SW480 (cell line): ENCODE data around the gene PVALEF.

Experiments used
- DNase-seq: peaks from one replicate; pipeline ENCODE4 v3.0.0-alpha.2; 2016; ENCODE audit warnings: low spot score

The PVALEF gene

GRCh38 chr17:81197831-81198490, 32.7 kb downstream of the PVALEF start:
- peak; percentile 64 for DNase-seq

DNA sequence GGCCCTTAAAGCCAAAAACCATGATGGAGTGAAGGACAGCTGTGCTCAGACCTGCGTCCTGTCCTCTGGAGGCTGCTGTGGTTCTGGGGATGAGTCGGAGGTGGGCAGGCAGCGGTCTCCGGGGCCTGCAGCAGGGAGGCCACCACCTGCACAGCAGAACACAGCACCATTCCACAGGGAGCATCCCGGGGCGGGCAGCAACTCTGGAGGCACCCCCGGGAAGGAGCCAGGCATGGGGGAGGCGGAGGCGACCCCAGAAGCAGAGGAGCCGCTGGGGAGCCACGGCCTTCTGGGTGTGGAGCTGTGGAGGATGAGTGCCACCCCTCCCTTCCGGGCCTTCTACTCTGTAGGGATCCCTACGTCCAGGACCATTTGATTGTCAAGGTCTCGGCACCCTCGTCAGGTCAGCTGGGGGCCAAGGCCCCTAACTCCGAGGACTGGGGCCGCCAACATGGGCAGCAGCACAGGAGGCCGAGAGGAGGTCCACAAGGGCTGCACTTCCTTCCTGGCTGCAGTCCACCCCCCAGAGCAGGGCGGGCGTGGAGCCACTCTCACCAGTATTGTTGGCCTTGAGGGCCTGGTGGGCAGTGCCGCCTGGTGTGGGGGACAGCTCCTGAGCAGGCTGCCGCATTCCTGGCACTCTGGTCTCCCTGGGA, 33.6 kb downstream of the PVALEF start:
- no peak for DNase-seq

GRCh38 chr17:81199482-81199830, 34.1 kb downstream of the PVALEF start:
- no peak for DNase-seq

DNA sequence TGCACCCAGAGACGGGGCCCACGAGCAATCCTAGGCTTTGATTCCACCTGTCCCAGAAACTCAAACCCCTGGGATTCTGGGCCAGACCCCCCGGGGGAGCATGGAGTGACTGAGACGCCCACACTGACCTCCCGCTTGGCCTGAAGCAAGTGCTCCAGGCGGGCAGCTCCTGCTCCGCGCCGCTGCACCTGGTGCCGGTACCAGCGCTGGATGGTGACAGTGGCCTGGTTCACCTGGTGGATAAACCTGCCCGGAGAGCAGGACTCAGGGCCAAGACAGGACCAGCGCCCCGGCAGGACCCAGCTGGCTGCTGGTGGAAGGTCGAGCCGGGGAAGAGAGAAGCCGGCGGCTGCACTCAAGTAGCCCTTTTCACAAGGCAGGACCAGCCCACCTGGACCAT, 34.9 kb downstream of the PVALEF start:
- DNase-seq: no peak

DNA sequence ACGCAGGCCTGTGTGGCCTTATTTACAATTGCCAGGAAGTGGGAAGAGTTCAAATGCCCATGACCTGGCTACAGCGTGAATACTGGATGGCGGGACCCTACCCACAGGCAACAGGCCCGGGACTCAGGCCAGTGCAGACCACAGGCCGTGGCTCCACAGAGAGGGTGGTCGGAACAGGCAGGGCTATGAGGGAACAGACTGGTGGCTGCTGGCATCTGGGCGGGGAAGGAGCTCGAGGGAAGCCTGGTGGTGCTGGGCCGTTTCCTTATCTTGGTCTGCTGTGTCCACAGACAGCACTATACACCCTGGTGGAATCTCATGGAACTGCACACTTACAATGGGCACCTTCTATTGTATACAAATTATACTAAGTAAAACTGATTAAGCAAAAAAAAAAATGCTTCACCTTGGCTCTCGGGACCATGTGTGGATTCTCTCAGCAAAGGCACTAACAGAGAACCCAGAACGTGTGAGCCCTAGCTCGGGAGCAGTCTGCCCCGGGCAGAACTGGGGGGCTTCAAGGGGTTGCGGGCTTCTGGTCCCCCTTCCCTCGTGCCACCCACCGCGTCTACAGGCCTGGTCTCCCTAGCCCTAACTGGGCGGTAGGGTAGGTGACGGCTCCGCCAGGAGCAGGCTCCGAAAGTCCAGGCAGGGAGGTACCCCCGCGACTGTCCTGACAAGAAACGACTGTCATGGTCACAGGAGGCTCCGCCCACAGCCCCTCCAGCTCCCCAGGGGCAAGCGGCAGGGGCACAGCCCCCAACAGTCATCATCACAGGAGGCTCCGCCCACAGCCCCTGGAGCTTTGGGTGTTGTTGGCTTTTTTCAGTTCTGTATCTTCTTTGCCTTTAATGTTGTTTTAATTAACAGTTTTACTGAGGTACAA, 35.6 kb downstream of the PVALEF start:
- peak; percentile 66 for DNase-seq

- no peak for DNase-seq
These were observed 37.0 kb downstream of the PVALEF start for GRCh38 chr17:81202318-81202717.

- no peak for DNase-seq
These were observed 37.8 kb downstream of the PVALEF start for GRCh38 chr17:81203136-81203535.

- no peak for DNase-seq
These were observed 39.3 kb downstream of the PVALEF start for GRCh38 chr17:81204578-81204977.

- no peak for DNase-seq
These were observed 40.9 kb downstream of the PVALEF start for GRCh38 chr17:81206166-81206565.

- no peak for DNase-seq
These were observed 41.4 kb downstream of the PVALEF start for GRCh38 chr17:81206657-81207056.

- no peak for DNase-seq
These were observed 42.6 kb downstream of the PVALEF start for GRCh38 chr17:81207610-81208581.

GRCh38 chr17:81208651-81209050, 43.3 kb downstream of the PVALEF start:
- no peak for DNase-seq

DNA sequence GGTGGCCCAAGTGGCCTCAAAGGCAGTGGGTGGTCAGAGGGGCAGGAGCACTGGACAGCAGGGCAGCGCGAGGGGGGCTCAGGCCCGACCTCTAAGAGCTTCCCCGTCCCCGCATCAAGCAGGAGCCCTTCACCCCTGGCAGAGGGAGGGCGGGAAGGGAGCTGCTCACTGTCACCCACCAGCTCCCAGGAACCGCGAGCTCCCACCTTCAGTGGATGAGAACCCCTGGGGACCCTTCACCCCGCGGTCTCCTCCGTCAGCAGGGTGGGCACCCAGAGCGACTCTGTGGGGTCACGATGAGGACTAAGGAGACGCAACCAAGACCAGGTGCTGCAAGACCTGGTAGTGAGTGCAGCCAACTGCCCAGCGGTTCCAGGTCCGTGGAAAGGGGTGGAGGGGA, 43.8 kb downstream of the PVALEF start:
- DNase-seq: no peak

DNA sequence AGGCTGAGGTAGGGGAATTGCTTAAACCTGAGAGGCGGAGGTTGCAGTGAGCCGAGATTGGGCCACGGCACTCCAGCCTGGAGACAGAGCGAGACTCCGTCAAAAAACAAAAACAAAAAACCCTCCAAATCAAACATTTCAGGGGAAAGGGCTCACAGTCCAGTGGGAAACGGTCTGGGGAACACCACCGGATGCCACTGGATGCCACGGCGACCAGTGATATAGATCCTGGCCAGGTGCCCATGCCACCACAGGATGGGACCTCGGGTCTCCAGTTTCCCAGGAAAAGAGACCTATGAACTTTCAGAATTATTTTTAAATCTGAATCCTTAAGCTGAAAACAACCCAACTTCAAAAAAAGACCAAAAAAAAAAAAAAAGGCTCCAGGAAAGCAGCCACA, 45.2 kb downstream of the PVALEF start:
- no peak for DNase-seq

GRCh38 chr17:81210868-81211267, 45.6 kb downstream of the PVALEF start:
- no peak for DNase-seq

GRCh38 chr17:81212365-81212764, 47.1 kb downstream of the PVALEF start:
- DNase-seq: no peak

GRCh38 chr17:81213978-81214377, 48.7 kb downstream of the PVALEF start:
- no peak for DNase-seq

- no peak for DNase-seq
These were observed 52.2 kb downstream of the PVALEF start for GRCh38 chr17:81217491-81217890.

DNA sequence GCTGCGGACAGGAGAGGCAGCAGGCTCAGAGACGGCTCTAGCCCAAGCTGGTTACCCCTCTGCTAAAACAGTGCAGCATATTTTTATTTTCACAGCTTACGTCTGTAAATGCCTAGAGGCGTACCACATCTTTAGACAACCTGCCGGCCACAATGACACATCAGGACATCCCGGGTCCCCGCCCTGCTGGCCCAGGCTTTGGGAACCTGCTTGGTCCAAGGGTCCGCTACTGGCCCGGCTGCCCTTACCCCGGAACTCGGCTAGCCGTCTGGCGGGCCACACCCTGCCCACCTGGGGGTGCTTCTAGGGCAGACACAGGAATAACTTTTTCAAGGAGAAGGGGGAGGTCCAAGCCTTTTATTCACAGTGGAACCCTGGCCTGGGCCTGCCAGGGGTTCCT, 53.2 kb downstream of the PVALEF start:
- peak; percentile 25 for DNase-seq

GRCh38 chr17:81218991-81219390, 53.7 kb downstream of the PVALEF start:
- DNase-seq: no peak

DNA sequence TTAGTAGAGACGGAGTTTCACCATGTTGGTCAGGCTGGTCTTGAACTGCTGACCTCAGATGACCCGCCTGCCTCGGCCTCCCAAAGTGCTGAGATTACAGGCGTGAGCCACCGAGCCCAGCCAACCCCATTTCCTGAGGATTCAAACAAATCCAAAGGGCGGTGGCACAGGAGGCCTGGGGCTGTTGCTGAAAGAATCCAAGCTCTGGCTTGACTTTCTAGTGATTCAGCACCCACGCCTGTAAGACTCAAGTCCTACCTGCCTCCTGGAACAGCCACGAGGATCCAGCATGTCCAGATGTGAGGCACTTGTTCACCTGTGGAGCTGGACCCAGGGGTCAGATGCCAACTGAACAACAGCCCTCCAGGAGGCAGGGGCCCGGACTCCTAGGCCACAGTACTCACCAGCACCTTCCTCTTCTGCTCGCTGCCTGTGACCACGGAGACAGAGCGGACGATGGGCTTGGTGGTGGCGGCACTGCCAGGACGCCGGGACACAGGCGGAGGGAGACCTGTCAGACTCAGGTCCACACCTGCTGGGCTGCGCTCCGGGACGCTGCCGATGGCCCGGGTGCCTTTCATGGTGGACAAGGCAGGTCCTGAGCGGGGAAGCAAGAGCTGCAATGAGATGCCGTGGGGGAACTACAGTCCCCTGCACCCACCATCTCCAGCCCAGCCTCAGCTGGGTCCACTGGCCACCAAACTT, 54.3 kb downstream of the PVALEF start:
- DNase-seq: no peak
